GM12878 (cell line): ENCODE data around the gene PRKG1. TPM values are rescaled to one million over a fixed set of nuclear protein-coding genes. Genes with fewer than 3 reads are reported as not detected.

Experiments used
- ATAC-seq: fragments of 200-7000 bp; cut with Tn5 transposase; 3 replicates; pipeline ENCODE4 v1.9.1; 2020; ENCODE audit warnings: mild to moderate bottlenecking, moderate library complexity
- BruUV-seq: library from RNA; stranded (reverse); fragments of 400-500 nt; replicated peaks from 2 replicates; lab custom pipeline; 2021; lab: Mats Ljungman, UMichigan
- CTCF ChIA-PET: fragments of 300-600 bp; sonication (Branson Sonifier 250); formaldehyde crosslinking; extraction: SDS; loops from one replicate; lab custom pipeline; 2021; ENCODE audit warnings: inconsistent platforms; lab: Yijun Ruan, JAX
- POLR2A ChIA-PET: fragments of 350-600 bp; formaldehyde crosslinking; extraction: SDS; loops from one replicate; lab custom pipeline; 2021; ENCODE audit warnings: inconsistent platforms; lab: Charles Lee
- RAD21 ChIA-PET: fragments of 300-600 bp; sonication (Branson Sonifier 250); formaldehyde crosslinking; loops from one replicate; lab custom pipeline; 2023; ENCODE audit warnings: antibody characterized with exemption; ENCODE audit not compliant: unreplicated experiment; lab: Charles Lee
- SMC1A ChIA-PET: fragments of 300-600 bp; sonication (Branson Sonifier 250); formaldehyde crosslinking; loops from one replicate; lab custom pipeline; 2023; ENCODE audit not compliant: unreplicated experiment, uncharacterized antibody; lab: Charles Lee
- DNase-seq: peaks from one replicate; pipeline ENCODE4 v3.0.0-alpha.2; 2011; ENCODE audit warnings: low read depth, low spot score
- FAIRE-seq: peaks from 3 replicates; lab custom pipeline; 2011; peaks lifted over from hg19 to GRCh38; lab: Jason Lieb, UNC
- H2AFZ ChIP-seq: 2 replicates; pipeline ENCODE4 v1.6.0; 2011; ENCODE audit warnings: low read depth, low read length, control low read depth; ENCODE audit not compliant: control insufficient read depth
- H3K27ac ChIP-seq: 2 replicates; pipeline ENCODE4 v1.5.1; 2011; ENCODE audit warnings: control low read depth; ENCODE audit not compliant: control insufficient read depth, insufficient read depth
- H3K27me3 ChIP-seq, 2 experiments: replicated peaks in 1 of 2; 2 replicates each; pipeline versions ENCODE4 v1.6.0 to v1.6.1; 2011; ENCODE audit warnings: low read length in 1 of 2; ENCODE audit not compliant: control insufficient read depth in 2 of 2, insufficient read depth in 2 of 2
- H3K36me3 ChIP-seq, 2 experiments: 2 replicates each; pipeline ENCODE4 v1.5.1; 2011; ENCODE audit warnings: low read length in 1 of 2; ENCODE audit not compliant: control insufficient read depth in 2 of 2, insufficient read depth in 2 of 2
- H3K4me1 ChIP-seq: 2 replicates; pipeline ENCODE4 v1.6.1; 2011; ENCODE audit warnings: mild to moderate bottlenecking, low read length, moderate library complexity, mixed read lengths; ENCODE audit not compliant: control insufficient read depth, insufficient read depth
- H3K4me2 ChIP-seq: 2 replicates; pipeline ENCODE4 v1.6.0; 2011; ENCODE audit warnings: control low read depth; ENCODE audit not compliant: control insufficient read depth, insufficient read depth
- H3K4me3 ChIP-seq: fragments of 200-600 bp; sonication (generic); 2 replicates; pipeline ENCODE4 v1.5.1; 2016
- H3K79me2 ChIP-seq: 2 replicates; pipeline ENCODE4 v1.6.0; 2011; ENCODE audit warnings: low read length; ENCODE audit not compliant: control insufficient read depth, insufficient read depth
- H3K9ac ChIP-seq: 2 replicates; pipeline ENCODE4 v1.8.0; 2011; ENCODE audit warnings: low read length, control low read depth, mixed read lengths; ENCODE audit not compliant: control insufficient read depth, insufficient read depth
- H3K9me3 ChIP-seq: replicated peaks from 3 replicates; pipeline ENCODE4 v1.5.1; 2011; ENCODE audit warnings: mild to moderate bottlenecking, low read length; ENCODE audit not compliant: control insufficient read depth, insufficient read depth
- H4K20me1 ChIP-seq: 2 replicates; pipeline ENCODE4 v1.6.0; 2011; ENCODE audit not compliant: control insufficient read depth, insufficient read depth
- EP300 ChIP-seq, 2 experiments: fragments of 150-350 bp in 1 of 2; IDR thresholded peaks; 2 replicates each; pipeline ENCODE4 v1.6.1; 2011 to 2012; ENCODE audit warnings: low read depth in 2 of 2, low read length in 2 of 2, borderline replicate concordance in 1 of 2, improper control_type of control experiment in 1 of 2, inconsistent platforms in 1 of 2; ENCODE audit not compliant: control insufficient read depth in 1 of 2
- IKZF2 ChIP-seq, 2 experiments: fragments of 450-650 bp; IDR thresholded peaks; 2 replicates each; pipeline ENCODE4 v1.6.1; 2017; ENCODE audit warnings: mild to moderate bottlenecking in 2 of 2, moderate library complexity in 2 of 2
- KAT2A ChIP-seq: conservative IDR thresholded peaks from 2 replicates; pipeline ENCODE4 v1.6.1; 2011; ENCODE audit warnings: low read depth, low read length; ENCODE audit not compliant: control insufficient read depth
- MEF2A ChIP-seq: IDR thresholded peaks from 2 replicates; pipeline ENCODE4 v1.6.1; 2011; ENCODE audit warnings: low read depth, mild to moderate bottlenecking, low read length, moderate library complexity; ENCODE audit not compliant: insufficient read depth
- NKRF ChIP-seq: fragments of 450-650 bp; conservative IDR thresholded peaks from 2 replicates; pipeline ENCODE4 v1.6.1; 2017; ENCODE audit warnings: mild to moderate bottlenecking, moderate library complexity
- NR2F1 ChIP-seq: fragments of 450-650 bp; conservative IDR thresholded peaks from 2 replicates; pipeline ENCODE4 v1.6.1; 2017; ENCODE audit warnings: mild to moderate bottlenecking
- RUNX3 ChIP-seq: IDR thresholded peaks from 2 replicates; pipeline ENCODE4 v1.6.1; 2012; ENCODE audit warnings: low read length, inconsistent platforms
- SPI1 ChIP-seq: IDR thresholded peaks from 2 replicates; pipeline ENCODE4 v1.6.1; 2011; ENCODE audit warnings: low read depth, mild to moderate bottlenecking, low read length, moderate library complexity, borderline replicate concordance; ENCODE audit not compliant: insufficient read depth
- USF2 ChIP-seq: IDR thresholded peaks from 2 replicates; pipeline ENCODE4 v1.6.1; 2011; ENCODE audit warnings: low read depth, low read length, improper control_type of control experiment, borderline replicate concordance
- WRNIP1 ChIP-seq: IDR thresholded peaks from 2 replicates; pipeline ENCODE4 v1.6.1; 2011; ENCODE audit warnings: low read depth, low read length, improper control_type of control experiment, borderline replicate concordance
- ZNF207 ChIP-seq: fragments of 450-650 bp; IDR thresholded peaks from 2 replicates; pipeline ENCODE4 v1.6.1; 2014; ENCODE audit warnings: antibody characterized with exemption, mild to moderate bottlenecking, borderline replicate concordance
- ZNF217 ChIP-seq: fragments of 450-650 bp; IDR thresholded peaks from 2 replicates; pipeline ENCODE4 v1.6.1; 2017; ENCODE audit warnings: antibody characterized with exemption, mild to moderate bottlenecking
- ZNF622 ChIP-seq: fragments of 450-650 bp; IDR thresholded peaks from 2 replicates; pipeline ENCODE4 v1.6.1; 2017; ENCODE audit warnings: mild to moderate bottlenecking, inconsistent platforms
- WGBS: methylation state at CpG from one replicate; pipeline ENCODE4 v1.1.6; 2016; ENCODE audit warnings: low lambda C conversion rate; ENCODE audit not compliant: insufficient replicate concordance, insufficient coverage; ENCODE audit errors: missing lambda C conversion rate; 5-methylcytosine and 5-hydroxymethylcytosine counted together
- in situ Hi-C: fragments of 300-500 bp; cut with MboI; formaldehyde crosslinking; loops from 9 replicates; pipeline ENCODE4 v1.14.3; 2018; ENCODE audit warnings: mixed read lengths
- intact Hi-C: fragments of 100-400 bp; cut with micrococcal nuclease; formaldehyde crosslinking; loops from one replicate; pipeline ENCODE4 v1.14.2; 2022; ENCODE audit not compliant: unreplicated experiment
- polyA plus RNA-seq, 11 experiments: library from polyadenylated mRNA; depleted of rRNA in 4 of 11; unstranded in 6 of 11; stranded (reverse) in 5 of 11; fragments of >200 nt; fragmentation: Nextera tagmentation in 4 of 11; fragmentation: Illumina TruSeq in 1 of 11; extraction: Ambion mirVana in 4 of 11; extraction: Trizol in 1 of 11; gene quantifications; 1 replicate in 1 of 11; 2 replicates in 10 of 11; pipeline versions ENCODE4 v1.2.1 to v1.2.3, GENCODE V29; 2011 to 2016; ENCODE audit warnings: inconsistent platforms in 2 of 11, missing spikeins in 2 of 11, low read depth in 1 of 11
- total RNA-seq, 4 experiments: library from RNA; depleted of rRNA in 3 of 4; stranded (reverse); fragments of >200 nt in 3 of 4; fragmentation: Illumina TruSeq in 1 of 4; extraction: Trizol in 1 of 4; gene quantifications; 2 replicates each; pipeline versions ENCODE4 v1.2.1 to v1.2.3, GENCODE V29; 2013 to 2021

The PRKG1 gene
- total and polyA plus RNA-seq, 10 of the 15 experiments (the other 5 are each of a cell fraction or from before 2014, with no cell fraction given) = 0.04 to 0.05 TPM; not detected in 8

GRCh38 chr10:51843966-51844365 is 769.7 kb downstream of the PRKG1 start:
- WGBS = 2% methylated on average over 2 of the region's 2 CpGs
- Histone ChIP-seq H3K79me2 (no peaks in the 10 kb centered on the region), H3K4me2 (no peak overlapping the region), H3K36me3 (no peaks in the 10 kb centered on the region), H3K9ac (no peak overlapping the region), H3K27ac (no peak overlapping the region), H3K4me3 (no peak overlapping the region), H3K4me1 (no peaks in the 10 kb centered on the region), H3K9me3 (no peaks in the 10 kb centered on the region), H2AFZ (no peak overlapping the region), H4K20me1 (no peaks in the 10 kb centered on the region), H3K27me3 (no peaks in the 10 kb centered on the region)
- ChIA-PET CTCF (interaction anchor here (0.6 kb wide), 1 partner anchor 149 kb away, joined by 3 read pairs; no protein-coding TSS in a partner anchor), POLR2A (interaction anchor here (0.5 kb wide), 1 partner anchor 40 kb away, joined by 5 read pairs; no protein-coding TSS in a partner anchor), SMC1A (interaction anchor here (0.6 to 0.9 kb wide), 4 partner anchors 52 to 1232 kb away, joined by 3 read pairs; no protein-coding TSS in a partner anchor), RAD21 (no interaction called here)
- no peak for FAIRE-seq
- intact Hi-C loops (no loop called here), in situ Hi-C loops (no loop called here)
- ATAC-seq = no peak
- BruUV-seq = no TSS peak
- no peak for DNase-seq
- no peak for TF ChIP-seq NR2F1
- no peak for TF ChIP-seq MEF2A
- no peak for TF ChIP-seq ZNF207

- POLR2A ChIA-PET = no interaction called here
- TF ChIP-seq EP300 (IDR thresholded peaks at IDR 0.05; ENCODE audit: borderline replicate concordance in 1 of 2, control insufficient read depth in 1 of 2, low read depth in 2 of 2, low read length in 2 of 2) (no peak), ZNF217 (no peak), NKRF (no peak), WRNIP1 (no peak), USF2 (no peak), IKZF2 (IDR thresholded peaks at IDR 0.05) (no peak), RUNX3 (0 out of 2 replicates have a peak, but pooled peaks have one; percentile 17), ZNF622 (no peak), SPI1 (no peak), KAT2A (no peak)
These were observed 772.7 kb downstream of the PRKG1 start for GRCh38 chr10:51846856-51847506.

More at GRCh38 chr10:51846856-51847506, 772.7 kb downstream of the PRKG1 start:
- intact Hi-C loops = no loop called here
- Histone ChIP-seq H3K4me1 (no peaks in the 10 kb centered on the region), H3K4me2 (no peak overlapping the region), H3K36me3 (no peaks in the 10 kb centered on the region), H3K27me3 (no peaks in the 10 kb centered on the region), H3K9me3 (no peaks in the 10 kb centered on the region), H3K79me2 (no peaks in the 10 kb centered on the region), H4K20me1 (no peaks in the 10 kb centered on the region), H3K4me3 (no peak overlapping the region), H3K9ac (no peak overlapping the region), H2AFZ (no peak overlapping the region), H3K27ac (no peak overlapping the region)
- RAD21 ChIA-PET = interaction anchor here (1.0 kb wide), 1 partner anchor 32 kb away, joined by 4 read pairs; no protein-coding TSS in a partner anchor
- in situ Hi-C loops = no loop called here
- SMC1A ChIA-PET = no interaction called here
- ATAC-seq (no peak), FAIRE-seq (no peak), DNase-seq (no peak)
- WGBS = 0% methylated on average over 2 of the region's 2 CpGs
- no TSS peak for BruUV-seq
- CTCF ChIA-PET = no interaction called here
